RWPE1 (cell line): ENCODE measurements around the gene SMIM38.
"Not testable (repeated sequence)": the region's sequence is repeated elsewhere in the genome, so short reads cannot be mapped to it uniquely, and the experiment has no call there.

Source experiments
- CTCF ChIA-PET: fragments of 350-600 bp; sonication (Branson Sonifier 250); formaldehyde crosslinking; extraction: SDS; loops from one replicate; lab custom pipeline; 2021; lab: Yijun Ruan, JAX
- POLR2A ChIA-PET: fragments of 400-600 bp; formaldehyde crosslinking; extraction: SDS; loops from one replicate; lab custom pipeline; 2020; ENCODE audit warnings: antibody characterized with exemption; ENCODE audit not compliant: low non-redundant PET; lab: Yijun Ruan, JAX
- DNase-seq: peaks from one replicate; pipeline ENCODE4 v3.0.0; 2012; ENCODE audit warnings: low spot score
- H3K27ac ChIP-seq: fragments of 450-650 bp; 2 replicates; pipeline ENCODE4 v1.5.1; 2017
- TF ChIP-seq, protein P1 (sequence below): fragments of 450-650 bp; conservative IDR thresholded peaks from 2 replicates; pipeline ENCODE4 v1.5.1; 2017; ENCODE audit warnings: low read depth, mild to moderate bottlenecking

Gene SMIM38

DNA sequence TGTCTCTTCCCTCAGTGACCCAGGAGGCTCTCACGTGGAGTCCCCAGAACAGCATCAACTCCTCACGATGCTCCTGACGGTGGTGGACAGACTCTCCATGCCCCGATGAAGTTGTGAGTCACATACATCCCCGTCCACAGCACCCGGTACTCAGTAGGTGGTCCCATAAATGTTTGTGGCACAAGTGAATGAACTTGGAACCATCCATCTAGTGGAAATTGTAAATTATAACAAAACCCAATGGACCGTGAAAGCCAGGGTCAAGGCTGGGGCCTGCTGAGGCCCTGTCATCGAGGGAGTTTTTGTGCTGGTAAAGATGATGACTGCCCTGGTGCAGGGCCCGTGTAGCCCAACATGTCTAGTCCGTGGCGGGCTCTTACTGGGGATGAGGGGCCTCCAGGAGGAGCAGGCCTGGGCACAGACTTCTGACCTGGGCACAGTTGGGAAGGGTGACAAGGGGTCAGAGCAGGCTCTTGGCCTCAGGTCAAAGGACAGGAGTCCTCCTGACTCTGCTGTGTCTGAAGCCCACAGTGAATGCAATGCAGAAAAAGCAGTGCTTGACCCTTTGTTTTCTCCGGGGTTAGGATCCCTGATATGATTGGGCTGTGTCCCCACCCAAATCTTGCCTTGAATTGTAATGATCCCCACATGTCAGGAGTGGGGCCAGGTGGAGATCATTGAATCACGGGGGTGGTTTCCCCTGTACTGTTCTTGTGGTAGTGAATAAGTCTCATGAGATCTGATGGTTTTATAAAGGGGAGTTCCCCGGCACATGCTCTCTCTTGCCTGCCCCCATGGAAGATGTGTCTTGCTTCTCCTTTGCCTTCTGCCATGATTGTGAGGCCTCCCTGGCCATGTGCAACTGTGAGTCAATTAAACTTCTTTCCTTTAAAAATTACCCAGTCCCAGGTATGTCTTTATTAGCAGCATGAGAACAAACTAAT, 20.0 kb upstream of the SMIM38 start:
- ChIA-PET POLR2A (no interaction called here), CTCF (no interaction called here)
- TF ChIP-seq, protein P1, sequence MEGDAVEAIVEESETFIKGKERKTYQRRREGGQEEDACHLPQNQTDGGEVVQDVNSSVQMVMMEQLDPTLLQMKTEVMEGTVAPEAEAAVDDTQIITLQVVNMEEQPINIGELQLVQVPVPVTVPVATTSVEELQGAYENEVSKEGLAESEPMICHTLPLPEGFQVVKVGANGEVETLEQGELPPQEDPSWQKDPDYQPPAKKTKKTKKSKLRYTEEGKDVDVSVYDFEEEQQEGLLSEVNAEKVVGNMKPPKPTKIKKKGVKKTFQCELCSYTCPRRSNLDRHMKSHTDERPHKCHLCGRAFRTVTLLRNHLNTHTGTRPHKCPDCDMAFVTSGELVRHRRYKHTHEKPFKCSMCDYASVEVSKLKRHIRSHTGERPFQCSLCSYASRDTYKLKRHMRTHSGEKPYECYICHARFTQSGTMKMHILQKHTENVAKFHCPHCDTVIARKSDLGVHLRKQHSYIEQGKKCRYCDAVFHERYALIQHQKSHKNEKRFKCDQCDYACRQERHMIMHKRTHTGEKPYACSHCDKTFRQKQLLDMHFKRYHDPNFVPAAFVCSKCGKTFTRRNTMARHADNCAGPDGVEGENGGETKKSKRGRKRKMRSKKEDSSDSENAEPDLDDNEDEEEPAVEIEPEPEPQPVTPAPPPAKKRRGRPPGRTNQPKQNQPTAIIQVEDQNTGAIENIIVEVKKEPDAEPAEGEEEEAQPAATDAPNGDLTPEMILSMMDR = no peak
- no peak for DNase-seq
- H3K27ac ChIP-seq = no peak overlapping the region

DNA sequence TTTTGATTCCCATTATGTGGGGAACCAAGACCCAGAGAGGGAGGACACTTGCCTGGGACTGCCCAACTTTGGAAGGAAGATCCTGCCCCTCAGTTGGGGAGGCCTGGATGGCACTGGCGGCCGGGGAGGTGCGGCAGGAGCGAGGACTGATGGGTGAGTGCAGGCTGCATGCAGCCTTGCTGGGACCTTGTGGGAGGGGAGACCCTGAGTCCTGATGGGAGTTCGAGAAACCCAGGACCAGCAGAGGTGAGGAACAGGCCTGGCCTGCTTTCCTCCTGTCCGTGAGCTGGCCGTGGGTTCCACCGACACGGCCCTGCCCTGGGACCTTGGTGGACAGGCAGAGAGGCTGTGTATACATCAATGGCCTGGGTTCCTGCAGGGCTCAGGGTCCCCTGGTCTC, 19.3 kb upstream of the SMIM38 start:
- no peak for DNase-seq
- POLR2A ChIA-PET = no interaction called here
- TF ChIP-seq, protein P1 = no peak
- CTCF ChIA-PET = no interaction called here
- no peak overlapping the region for H3K27ac ChIP-seq

DNA sequence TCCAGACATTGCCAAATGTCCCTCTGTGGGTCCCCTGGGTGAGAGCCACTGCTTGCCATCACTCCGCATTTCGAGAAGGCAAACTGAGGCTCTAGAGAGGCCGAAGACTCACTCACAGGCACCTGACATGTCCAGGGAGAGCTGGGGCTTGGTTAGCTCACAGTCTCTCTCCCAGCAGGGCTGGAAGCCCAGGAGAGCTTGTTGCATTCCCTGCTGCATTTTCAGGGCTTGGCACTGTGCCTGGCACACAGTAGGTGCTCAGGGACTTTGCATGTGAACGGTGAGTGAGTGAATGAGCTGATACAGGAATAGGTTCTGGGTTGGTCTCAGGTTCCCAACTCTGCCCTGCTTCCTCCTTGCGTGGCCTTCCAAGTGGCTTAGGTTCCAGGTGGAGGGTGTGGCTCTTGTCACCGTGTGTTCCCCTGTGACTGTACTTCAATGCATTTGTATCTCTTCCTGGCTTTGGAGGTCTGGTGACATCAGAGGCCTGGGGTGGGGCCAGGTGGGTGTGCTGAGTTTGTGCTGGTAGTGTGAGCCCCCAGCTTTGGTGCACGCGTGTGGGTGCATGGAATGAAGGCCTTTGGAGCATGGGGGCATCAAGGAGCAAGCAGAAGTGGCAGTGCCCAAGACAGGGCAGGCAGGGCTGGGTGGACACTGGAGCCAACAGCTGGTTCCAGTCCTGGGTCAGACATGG, 18.4 kb upstream of the SMIM38 start:
- ChIA-PET CTCF (interaction anchor here (0.5 kb wide), 1 partner anchor 1095 kb away, joined by 3 read pairs; no protein-coding TSS in a partner anchor), POLR2A (no interaction called here)
- DNase-seq = no peak
- TF ChIP-seq, protein P1 = no peak
- H3K27ac ChIP-seq = peak overlapping the region; percentile 45

DNA sequence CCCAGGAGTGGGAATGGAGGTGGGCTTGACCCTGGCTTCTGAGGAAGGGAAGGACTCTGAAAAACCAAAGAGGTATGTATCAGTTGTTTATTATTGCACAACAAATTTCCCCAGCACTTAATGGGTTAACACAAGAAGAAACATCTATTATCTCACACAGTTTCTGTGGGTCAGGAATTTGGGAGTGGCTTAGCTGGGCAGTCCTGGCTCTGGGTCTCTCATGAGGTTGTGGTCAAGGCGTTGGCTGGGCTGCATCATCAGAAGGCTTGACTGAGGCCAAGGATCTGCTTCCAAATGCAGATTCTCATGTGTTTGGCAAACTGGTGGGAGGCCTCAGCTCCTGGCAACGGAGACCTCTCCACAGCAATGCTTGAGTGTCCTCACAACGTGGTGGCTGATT, 17.5 kb upstream of the SMIM38 start:
- ChIA-PET CTCF (no interaction called here), POLR2A (no interaction called here)
- TF ChIP-seq, protein P1 = no peak
- peak overlapping the region; percentile 45 for H3K27ac ChIP-seq
- DNase-seq = peak; percentile 28

DNA sequence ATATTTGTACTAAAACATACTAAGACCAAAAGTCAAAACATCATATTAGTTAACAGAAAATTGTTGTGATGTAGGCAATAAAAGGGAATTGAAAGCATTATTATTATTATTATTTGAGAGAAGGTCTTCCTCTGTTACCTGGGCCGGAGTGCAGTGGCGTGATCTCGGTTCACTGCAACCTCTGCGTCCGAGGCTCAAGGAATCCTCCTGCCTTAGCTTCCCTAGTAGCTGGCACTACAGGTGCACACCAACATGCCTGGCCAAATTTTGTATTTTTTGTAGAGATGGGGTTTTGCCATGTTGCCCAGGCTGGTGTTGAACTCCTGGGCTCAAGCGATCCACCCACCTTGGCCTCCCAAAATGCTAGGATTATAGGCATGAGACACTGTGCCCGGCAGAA, 15.6 kb upstream of the SMIM38 start:
- ChIA-PET POLR2A (interaction anchor here (0.6 kb wide), 1 partner anchor 17 kb away, joined by 3 read pairs; no protein-coding TSS in a partner anchor), CTCF (interaction anchor here (1.2 kb wide), 1 partner anchor 9 kb away, joined by 5 read pairs; no protein-coding TSS in a partner anchor)
- H3K27ac ChIP-seq = peak overlapping the region; percentile 72
- DNase-seq = not testable (repeated sequence)

DNA sequence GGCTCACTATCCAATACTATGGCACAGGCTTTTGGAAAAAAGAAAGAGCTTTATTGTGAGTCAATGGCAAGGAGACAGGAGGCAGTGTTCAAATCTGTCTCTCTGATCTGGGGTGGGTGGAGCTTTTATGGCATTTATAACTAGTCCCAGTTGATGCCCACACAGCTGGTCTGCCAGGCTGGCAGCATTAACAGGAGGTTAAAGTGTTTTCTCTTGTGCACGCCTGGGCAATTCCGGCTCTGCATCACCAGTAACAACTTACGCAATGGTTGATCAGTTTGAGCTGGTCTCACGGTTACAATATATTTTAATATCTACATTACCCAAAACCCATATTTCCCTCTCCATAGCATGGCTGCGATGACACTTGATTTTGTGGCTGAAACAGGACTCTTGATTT, 15.1 kb upstream of the SMIM38 start:
- CTCF ChIA-PET = interaction anchor here (1.2 kb wide), 1 partner anchor 9 kb away, joined by 5 read pairs; no protein-coding TSS in a partner anchor
- peak overlapping the region; percentile 72 for H3K27ac ChIP-seq
- DNase-seq = peak; percentile 39
- TF ChIP-seq, protein P1 = no peak; the same call in 1 of the 2 replicates
- POLR2A ChIA-PET = interaction anchor here (0.6 kb wide), 1 partner anchor 18 kb away, joined by 3 read pairs; no protein-coding TSS in a partner anchor
